ENCODE measurements around the gene FUBP3. TPM values are rescaled to one million over a fixed set of nuclear protein-coding genes. Genes with fewer than 3 reads are reported as not detected.

FUBP3 gene
- total and polyA plus RNA-seq, 4 experiments from 2014 or later = 27.6 to 46.5 (median 40.4) TPM

DNA sequence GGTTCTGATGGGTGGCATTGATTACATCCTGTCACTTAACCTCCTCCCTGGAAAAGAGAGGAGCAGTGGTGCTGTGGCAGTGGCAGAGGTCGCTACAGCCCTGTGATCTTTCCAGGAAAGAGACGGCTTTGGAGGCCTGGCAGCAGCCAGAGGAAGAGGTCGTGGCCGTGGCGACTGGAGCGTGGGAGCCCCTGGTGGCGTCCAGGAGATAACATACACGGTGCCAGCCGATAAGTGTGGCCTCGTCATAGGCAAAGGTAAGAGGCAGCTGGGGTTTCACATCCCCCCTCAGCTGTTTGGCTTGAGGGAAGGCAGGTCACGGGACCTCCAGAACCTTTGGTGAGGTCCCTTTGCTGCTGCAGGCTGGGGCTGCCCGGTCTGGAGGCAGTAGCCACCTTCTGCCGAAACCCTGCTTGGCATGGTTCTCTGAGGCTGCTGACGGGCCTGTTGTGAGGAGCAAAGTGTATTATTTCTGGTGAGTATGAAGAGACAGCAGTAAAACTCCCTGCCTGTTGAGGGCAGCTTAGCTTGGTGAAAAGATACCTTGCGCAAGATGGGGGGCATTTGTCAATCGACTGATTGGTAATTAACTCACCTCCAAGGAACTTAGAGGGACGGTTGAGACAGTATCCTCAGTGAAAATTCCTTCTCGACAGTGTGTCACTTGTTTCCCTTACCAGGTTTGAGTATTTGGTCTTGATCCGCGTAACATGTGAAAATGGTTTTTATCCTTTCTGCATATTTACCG, 47.0 kb downstream of the FUBP3 start:
- ChIA-PET CTCF (ENCODE audit: partially characterized antibody) (no interaction called here), POLR2A (ENCODE audit: partially characterized antibody) (no interaction called here)
- no peaks in the 10 kb centered on the region for H3K9me3 Mint-ChIP-seq
- Histone ChIP-seq H3K27me3 (ENCODE audit: insufficient read depth, low read length) (no peaks in the 10 kb centered on the region), H3K9me3 (ENCODE audit: control insufficient read depth in 1 of 2, low read length in 2 of 2) (no peaks in the 10 kb centered on the region), H3K4me1 (ENCODE audit: insufficient read depth, low read length) (no peaks in the 10 kb centered on the region), H3K36me3 (ENCODE audit: insufficient read depth, low read length) (peaks cover 71% of the 10 kb centered on the region), H3K4me3 (ENCODE audit: low read length in 2 of 2) (no peak overlapping the region), H3K27ac (ENCODE audit: low read depth, low read length) (no peak overlapping the region)
- H3K4me3 Mint-ChIP-seq = no peak overlapping the region
- intact Hi-C loops (cut with micrococcal nuclease) = no loop called here
- peaks cover 47 to 76% of the 10 kb centered on the region in 2 donors for H3K36me3 Mint-ChIP-seq
- H3K27me3 Mint-ChIP-seq = no peaks in the 10 kb centered on the region
- no peaks in the 10 kb centered on the region for H3K4me1 Mint-ChIP-seq
- H3K27ac Mint-ChIP-seq = peak overlapping the region in 1 of 7 donors; percentile 60
- no peak for DNase-seq

- POLR2A ChIA-PET (ENCODE audit: partially characterized antibody) = no interaction called here
- Histone ChIP-seq H3K4me1 (ENCODE audit: insufficient read depth, low read length) (no peaks in the 10 kb centered on the region), H3K27ac (ENCODE audit: low read depth, low read length) (no peak overlapping the region), H3K27me3 (ENCODE audit: insufficient read depth, low read length) (no peaks in the 10 kb centered on the region), H3K9me3 (ENCODE audit: control insufficient read depth in 1 of 2, low read length in 2 of 2) (no peaks in the 10 kb centered on the region), H3K4me3 (ENCODE audit: low read length in 2 of 2) (no peak overlapping the region), H3K36me3 (ENCODE audit: insufficient read depth, low read length) (peaks cover 78% of the 10 kb centered on the region)
- no peaks in the 10 kb centered on the region for H3K4me1 Mint-ChIP-seq
- CTCF ChIA-PET (ENCODE audit: partially characterized antibody) = no interaction called here
- no peak overlapping the region for H3K27ac Mint-ChIP-seq
- H3K36me3 Mint-ChIP-seq = peaks cover 53 to 80% of the 10 kb centered on the region in 2 donors
- H3K27me3 Mint-ChIP-seq = no peaks in the 10 kb centered on the region
- H3K4me3 Mint-ChIP-seq = no peak overlapping the region
- DNase-seq = no peak
- intact Hi-C loops (cut with micrococcal nuclease) = no loop called here
- H3K9me3 Mint-ChIP-seq = no peaks in the 10 kb centered on the region
These were observed 47.7 kb downstream of the FUBP3 start for GRCh38 chr9:130627051-130627450.

DNA sequence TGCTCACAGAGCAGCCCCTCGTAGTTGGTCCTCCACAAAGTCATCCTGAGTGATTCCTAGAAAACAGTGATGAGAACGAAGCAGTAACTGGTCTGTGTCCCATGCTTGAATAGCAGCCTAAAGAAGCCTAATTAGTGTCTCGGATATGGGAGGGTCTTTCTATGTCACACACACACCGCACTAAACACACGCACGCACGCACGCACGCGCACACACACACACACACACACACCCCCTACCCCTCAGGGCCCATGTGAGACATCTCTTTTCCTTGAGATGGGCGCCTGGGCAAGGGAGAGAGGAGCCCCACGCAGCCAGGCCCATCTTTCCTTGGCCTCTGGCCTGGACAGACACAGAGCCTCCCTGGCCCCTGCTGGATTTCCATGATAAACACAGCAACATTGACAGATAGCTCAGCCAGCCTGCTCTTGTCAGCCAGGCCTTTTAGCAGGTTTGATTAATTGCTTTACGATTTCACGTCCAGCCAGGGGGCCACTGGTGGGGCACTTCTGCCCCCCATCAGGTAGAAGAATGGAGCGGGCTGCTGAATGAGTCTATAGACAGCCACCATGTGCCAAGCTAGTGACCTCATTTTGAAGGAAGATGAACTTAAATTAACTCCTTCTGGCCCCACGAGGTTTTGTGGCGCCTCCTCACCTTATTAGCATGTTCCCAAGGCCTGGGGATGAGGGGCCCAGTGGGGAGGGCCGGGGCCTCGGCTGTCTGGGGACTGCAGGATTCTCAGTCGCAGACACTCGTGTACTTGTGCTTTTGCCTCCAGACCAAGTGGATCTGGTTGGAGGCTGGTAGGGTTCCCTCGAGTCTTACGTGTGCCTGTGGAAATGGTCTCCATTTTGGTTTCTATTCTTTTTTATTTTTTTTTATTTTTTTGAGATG, 48.8 kb downstream of the FUBP3 start:
- intact Hi-C loops (cut with micrococcal nuclease) = no loop called here
- no peaks in the 10 kb centered on the region for H3K9me3 Mint-ChIP-seq
- peaks cover 47 to 83% of the 10 kb centered on the region in 2 donors for H3K36me3 Mint-ChIP-seq
- Histone ChIP-seq H3K9me3 (ENCODE audit: control insufficient read depth in 1 of 2, low read length in 2 of 2) (no peaks in the 10 kb centered on the region), H3K4me1 (ENCODE audit: insufficient read depth, low read length) (no peaks in the 10 kb centered on the region), H3K36me3 (ENCODE audit: insufficient read depth, low read length) (peaks cover 88% of the 10 kb centered on the region), H3K27me3 (ENCODE audit: insufficient read depth, low read length) (no peaks in the 10 kb centered on the region), H3K4me3 (ENCODE audit: low read length in 2 of 2) (no peak overlapping the region), H3K27ac (ENCODE audit: low read depth, low read length) (no peak overlapping the region)
- H3K4me3 Mint-ChIP-seq = no peak overlapping the region
- H3K4me1 Mint-ChIP-seq = no peaks in the 10 kb centered on the region
- CTCF ChIA-PET (ENCODE audit: partially characterized antibody) = no interaction called here
- POLR2A ChIA-PET (ENCODE audit: partially characterized antibody) = no interaction called here
- peak overlapping the region in 3 of 7 donors; percentile 7 to 82 (median 56) for H3K27ac Mint-ChIP-seq
- no peaks in the 10 kb centered on the region for H3K27me3 Mint-ChIP-seq
- no peak for DNase-seq

DNA sequence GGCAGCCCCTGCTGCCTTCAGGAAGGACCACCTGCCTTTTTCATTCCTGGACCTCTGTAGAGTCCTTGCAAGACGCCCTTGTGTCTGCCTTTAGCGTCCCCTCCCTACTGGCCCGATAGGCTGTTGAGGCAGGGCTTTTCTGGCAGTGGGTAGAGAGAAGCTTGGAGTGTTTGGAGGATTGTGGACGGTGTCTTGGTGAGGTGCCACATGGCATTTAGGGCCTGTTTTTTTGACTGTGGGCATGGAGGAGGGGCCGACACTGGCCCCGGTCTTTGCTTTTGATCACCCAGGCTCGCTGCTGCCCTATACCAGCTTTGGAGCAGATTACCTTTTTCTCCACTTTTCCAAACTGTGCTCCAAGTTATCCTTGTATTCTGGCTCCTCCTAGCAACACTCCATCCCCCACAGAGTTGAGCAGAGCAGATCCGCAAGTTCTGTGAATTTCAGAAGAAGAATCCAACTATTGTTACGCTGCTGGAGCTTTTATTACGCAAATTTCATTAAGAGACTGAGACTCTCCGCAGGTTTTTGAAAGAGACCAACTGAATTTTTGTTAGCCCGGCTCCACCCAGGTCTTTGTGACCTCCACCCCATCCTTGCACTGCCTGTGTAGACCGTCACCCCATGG, 50.2 kb downstream of the FUBP3 start:
- Histone ChIP-seq H3K4me3 (ENCODE audit: low read length in 2 of 2) (no peak overlapping the region), H3K4me1 (ENCODE audit: insufficient read depth, low read length) (no peaks in the 10 kb centered on the region), H3K27ac (ENCODE audit: low read depth, low read length) (no peak overlapping the region), H3K36me3 (ENCODE audit: insufficient read depth, low read length) (peaks cover 78% of the 10 kb centered on the region), H3K27me3 (ENCODE audit: insufficient read depth, low read length) (no peaks in the 10 kb centered on the region), H3K9me3 (ENCODE audit: control insufficient read depth in 1 of 2, low read length in 2 of 2) (no peaks in the 10 kb centered on the region)
- Mint-ChIP-seq H3K36me3 (peaks cover 40 to 77% of the 10 kb centered on the region in 2 donors), H3K4me3 (no peak overlapping the region), H3K27ac (no peak overlapping the region), H3K9me3 (no peaks in the 10 kb centered on the region), H3K27me3 (no peaks in the 10 kb centered on the region), H3K4me1 (no peaks in the 10 kb centered on the region)
- intact Hi-C loops (cut with micrococcal nuclease) = no loop called here
- DNase-seq = no peak
- ChIA-PET CTCF (ENCODE audit: partially characterized antibody) (no interaction called here), POLR2A (ENCODE audit: partially characterized antibody) (no interaction called here)

DNA sequence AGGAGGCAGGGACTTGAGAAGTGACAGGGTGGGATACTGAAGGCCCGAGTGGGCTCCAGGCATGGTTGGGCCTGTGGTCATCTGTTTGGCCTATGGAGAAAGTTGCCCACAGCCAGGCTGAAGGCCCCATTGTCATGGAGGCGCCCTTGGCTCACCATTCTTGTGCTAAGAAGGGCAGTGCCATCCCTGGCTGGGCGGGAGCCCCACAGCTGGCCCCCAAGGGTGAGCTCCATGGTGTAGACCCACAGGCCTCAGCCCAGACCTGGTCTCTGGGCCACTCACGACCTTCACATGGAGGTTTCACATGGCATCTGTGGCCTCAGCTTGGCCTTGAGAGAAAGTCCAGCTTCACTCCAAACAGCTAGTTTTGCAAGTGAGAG, 50.7 kb downstream of the FUBP3 start:
- Mint-ChIP-seq H3K36me3 (peaks cover 43 to 77% of the 10 kb centered on the region in 2 donors), H3K4me1 (no peaks in the 10 kb centered on the region), H3K27ac (no peak overlapping the region), H3K27me3 (no peaks in the 10 kb centered on the region), H3K4me3 (no peak overlapping the region), H3K9me3 (no peaks in the 10 kb centered on the region)
- Histone ChIP-seq H3K4me3 (ENCODE audit: low read length in 2 of 2) (no peak overlapping the region), H3K36me3 (ENCODE audit: insufficient read depth, low read length) (peaks cover 83% of the 10 kb centered on the region), H3K9me3 (ENCODE audit: control insufficient read depth in 1 of 2, low read length in 2 of 2) (no peaks in the 10 kb centered on the region), H3K27ac (ENCODE audit: low read depth, low read length) (no peak overlapping the region), H3K4me1 (ENCODE audit: insufficient read depth, low read length) (no peaks in the 10 kb centered on the region), H3K27me3 (ENCODE audit: insufficient read depth, low read length) (no peaks in the 10 kb centered on the region)
- ChIA-PET CTCF (ENCODE audit: partially characterized antibody) (no interaction called here), POLR2A (ENCODE audit: partially characterized antibody) (no interaction called here)
- intact Hi-C loops (cut with micrococcal nuclease) = no loop called here
- DNase-seq = no peak

- H3K27me3 ChIP-seq (ENCODE audit: insufficient read depth, low read length) = no peaks in the 10 kb centered on the region
- no peaks in the 10 kb centered on the region for H3K9me3 Mint-ChIP-seq
- H3K27ac ChIP-seq (ENCODE audit: low read depth, low read length) = no peak overlapping the region
- H3K27me3 Mint-ChIP-seq = no peaks in the 10 kb centered on the region
- H3K27ac Mint-ChIP-seq = no peak overlapping the region
- peaks cover 79% of the 10 kb centered on the region for H3K36me3 ChIP-seq (ENCODE audit: insufficient read depth, low read length)
- H3K36me3 Mint-ChIP-seq = peaks cover 40 to 74% of the 10 kb centered on the region in 2 donors
- no peaks in the 10 kb centered on the region for H3K9me3 ChIP-seq (ENCODE audit: control insufficient read depth in 1 of 2, low read length in 2 of 2)
- intact Hi-C loops (cut with micrococcal nuclease) = no loop called here
- no peaks in the 10 kb centered on the region for H3K4me1 ChIP-seq (ENCODE audit: insufficient read depth, low read length)
- H3K4me3 ChIP-seq (ENCODE audit: low read length in 2 of 2) = no peak overlapping the region
- CTCF ChIA-PET (ENCODE audit: partially characterized antibody) = no interaction called here
- DNase-seq = no peak
- H3K4me3 Mint-ChIP-seq = no peak overlapping the region
- POLR2A ChIA-PET (ENCODE audit: partially characterized antibody) = no interaction called here
- H3K4me1 Mint-ChIP-seq = no peaks in the 10 kb centered on the region
These were observed 51.3 kb downstream of the FUBP3 start for GRCh38 chr9:130630506-130631330.

Measured in CD4-positive, alpha-beta memory T cell (primary cell).